Activated T-cell treated with anti-CD3 and anti-CD28 coated beads, Interleukin-2, amount 50 U/mL, for 4 hours (primary cell): ENCODE measurements around the gene EPM2A. TPM values are rescaled to one million over a fixed set of nuclear protein-coding genes. Genes with fewer than 3 reads are reported as not detected.

ENCODE experiments used
- ATAC-seq, 2 donors: fragments of 200-7000 bp; cut with Tn5 transposase; one replicate each; pipeline ENCODE4 v1.10.0; 2021
- DNase-seq: peaks from one replicate; pipeline ENCODE4 v3.0.0-alpha.2; 2020
- H3K27me3 Mint-ChIP-seq: one replicate; pipeline ENCODE4 v1.8.0; 2021; ENCODE audit warnings: low read depth, mixed read lengths
- H3K36me3 Mint-ChIP-seq: one replicate; pipeline ENCODE4 v1.8.0; 2022; ENCODE audit warnings: mixed read lengths; ENCODE audit not compliant: insufficient read depth
- H3K4me1 Mint-ChIP-seq: one replicate; pipeline ENCODE4 v1.8.0; 2021; ENCODE audit warnings: low read depth, mixed read lengths
- H3K4me3 Mint-ChIP-seq: one replicate; pipeline ENCODE4 v1.8.0; 2021; ENCODE audit warnings: mild to moderate bottlenecking, moderate library complexity, mixed read lengths
- H3K9me3 Mint-ChIP-seq: one replicate; pipeline ENCODE4 v1.8.0; 2021; ENCODE audit warnings: mixed read lengths
- total RNA-seq, 3 donors: library from RNA; stranded (reverse); gene quantifications; one replicate each; pipeline ENCODE4 v1.2.1, GENCODE V29; 2021

EPM2A gene
- total RNA-seq, 3 donors from 2014 or later, result 6.5 to 7.1 (median 6.7) TPM

DNA sequence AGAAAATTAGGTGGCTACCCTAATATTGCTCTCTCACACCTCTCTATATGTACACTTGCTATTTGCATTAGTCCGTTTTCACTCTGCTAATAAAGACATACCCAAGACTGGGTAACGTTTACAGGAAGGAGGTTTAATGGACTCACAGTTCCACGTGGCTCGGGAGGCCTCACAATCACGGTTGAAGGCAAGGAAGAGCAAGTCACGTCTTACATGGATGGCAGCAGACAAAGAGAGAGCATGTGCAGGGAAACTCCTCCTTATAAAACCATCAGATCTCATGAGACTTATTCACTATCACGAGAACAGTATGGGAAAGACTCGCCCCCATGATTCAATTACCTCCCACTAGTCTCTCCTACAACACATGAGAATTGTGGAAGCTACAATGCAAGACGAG is 53.4 kb downstream of the EPM2A start:
- H3K36me3 Mint-ChIP-seq, result peaks cover 42% of the 10 kb centered on the region
- H3K4me3 Mint-ChIP-seq, result no peak overlapping the region
- peaks cover 18% of the 10 kb centered on the region for H3K9me3 Mint-ChIP-seq
- H3K4me1 Mint-ChIP-seq, result no peaks in the 10 kb centered on the region
- ATAC-seq (no peak), DNase-seq (no peak)
- no peaks in the 10 kb centered on the region for H3K27me3 Mint-ChIP-seq

DNA sequence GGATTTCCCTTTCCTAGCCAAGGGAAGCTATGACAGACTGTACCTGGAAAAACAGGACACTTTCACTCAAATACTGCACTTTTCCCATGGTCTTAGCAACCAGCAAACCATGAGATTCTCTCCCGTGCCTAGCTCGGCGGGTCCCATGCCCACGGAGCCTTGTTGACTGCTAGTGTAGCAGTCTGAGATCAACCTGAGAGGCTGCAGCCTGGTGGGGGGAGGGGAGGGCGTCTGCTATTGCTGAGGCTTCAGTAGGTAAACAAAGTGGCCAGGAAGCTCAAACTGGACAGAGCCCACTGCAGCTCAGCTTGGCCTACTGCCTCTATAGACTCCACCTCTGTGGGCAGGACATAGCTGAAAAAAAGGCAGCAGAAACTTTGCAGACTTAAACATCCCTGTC is 61.8 kb downstream of the EPM2A start:
- peaks cover 44% of the 10 kb centered on the region for H3K36me3 Mint-ChIP-seq
- no peaks in the 10 kb centered on the region for H3K4me1 Mint-ChIP-seq
- no peak overlapping the region for H3K4me3 Mint-ChIP-seq
- H3K9me3 Mint-ChIP-seq, result peaks cover 3% of the 10 kb centered on the region
- no peak for DNase-seq
- H3K27me3 Mint-ChIP-seq, result no peaks in the 10 kb centered on the region
- ATAC-seq, result no peak

DNA sequence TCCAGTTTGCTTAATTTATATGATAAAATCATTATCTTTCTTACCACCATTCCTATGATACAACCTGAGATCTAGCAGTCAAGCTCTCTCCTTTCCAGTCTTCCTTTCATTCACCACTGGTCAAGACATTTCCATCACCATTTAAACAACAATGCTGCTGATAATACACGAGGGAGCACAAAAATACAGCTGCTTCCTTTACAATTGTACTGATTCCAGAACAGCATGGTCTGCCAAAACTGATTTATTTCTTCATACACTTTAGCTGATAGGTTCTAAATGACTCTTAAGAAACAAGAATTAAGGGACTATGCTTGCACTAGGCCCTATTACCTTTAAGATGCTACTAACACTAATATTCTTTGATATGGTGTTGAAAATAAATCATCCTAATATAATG is 65.0 kb downstream of the EPM2A start:
- no peaks in the 10 kb centered on the region for H3K4me1 Mint-ChIP-seq
- H3K36me3 Mint-ChIP-seq, result peaks cover 29% of the 10 kb centered on the region
- DNase-seq (no peak), ATAC-seq (no peak)
- no peaks in the 10 kb centered on the region for H3K27me3 Mint-ChIP-seq
- H3K4me3 Mint-ChIP-seq, result no peak overlapping the region
- H3K9me3 Mint-ChIP-seq, result no peaks in the 10 kb centered on the region

DNA sequence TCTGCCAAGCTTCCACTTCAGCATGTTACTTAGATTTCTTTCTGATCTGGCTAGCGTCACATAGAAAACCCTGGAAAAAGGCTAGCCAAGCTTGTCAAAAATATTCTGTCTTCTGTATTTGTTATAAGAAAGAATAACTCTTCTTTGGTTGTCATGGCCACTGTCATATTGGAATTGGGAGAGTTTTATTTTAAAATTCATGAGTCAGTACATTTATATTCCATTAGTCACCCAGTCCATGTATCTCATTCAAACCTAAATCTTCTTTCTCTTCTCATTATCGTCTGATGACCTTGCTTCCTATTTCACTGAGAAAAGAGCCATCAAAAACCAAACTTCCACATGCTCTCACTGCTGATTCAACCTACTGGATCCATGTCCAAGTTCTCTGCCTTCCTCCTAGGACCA is 65.7 kb downstream of the EPM2A start:
- DNase-seq, result no peak
- Mint-ChIP-seq H3K36me3 (peaks cover 26% of the 10 kb centered on the region), H3K4me3 (no peak overlapping the region), H3K4me1 (no peaks in the 10 kb centered on the region), H3K9me3 (no peaks in the 10 kb centered on the region), H3K27me3 (no peaks in the 10 kb centered on the region)
- ATAC-seq, result no peak

DNA sequence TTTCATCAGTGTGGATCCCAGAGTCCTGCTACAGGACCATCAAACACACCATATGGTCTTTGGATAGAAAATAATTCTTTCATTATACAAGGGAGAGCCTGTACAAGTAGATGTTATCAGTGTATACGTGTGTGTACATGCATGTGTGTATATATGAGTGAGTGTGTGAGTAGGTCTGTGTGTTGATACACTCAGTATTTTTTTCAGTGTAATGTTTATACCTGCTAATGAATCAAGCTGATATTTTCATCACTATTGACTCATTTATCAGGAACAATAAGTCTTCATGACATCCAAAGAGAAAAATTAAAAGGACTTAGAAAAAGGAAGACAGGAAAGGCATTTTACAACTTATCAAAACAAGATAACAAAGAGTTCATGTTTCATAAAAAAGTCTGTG is 66.5 kb downstream of the EPM2A start:
- ATAC-seq (no peak), DNase-seq (no peak)
- Mint-ChIP-seq H3K4me3 (no peak overlapping the region), H3K27me3 (no peaks in the 10 kb centered on the region), H3K4me1 (no peaks in the 10 kb centered on the region), H3K36me3 (peaks cover 19% of the 10 kb centered on the region), H3K9me3 (no peaks in the 10 kb centered on the region)

DNA sequence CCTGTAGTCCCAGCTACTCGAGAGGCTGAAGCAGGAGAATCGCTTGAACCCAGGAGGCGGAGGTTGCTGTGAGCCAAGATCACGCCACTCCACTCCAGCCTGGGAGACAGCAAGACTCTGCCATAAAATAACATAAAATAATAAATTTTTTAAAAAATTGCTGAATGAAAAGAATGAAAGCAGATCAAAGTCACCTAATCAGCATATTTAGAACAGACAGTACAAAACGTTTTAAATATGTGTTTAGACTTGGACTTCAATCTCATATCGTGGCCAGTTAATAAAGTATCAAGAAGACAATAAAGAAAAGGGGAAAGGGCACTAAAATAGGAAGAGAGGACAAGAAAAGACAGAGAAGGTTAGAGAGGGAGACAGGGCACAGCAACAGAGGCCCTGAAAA is 74.6 kb downstream of the EPM2A start:
- ATAC-seq, result no peak
- Mint-ChIP-seq H3K27me3 (no peaks in the 10 kb centered on the region), H3K4me1 (no peaks in the 10 kb centered on the region), H3K9me3 (no peaks in the 10 kb centered on the region), H3K36me3 (peaks cover 6% of the 10 kb centered on the region), H3K4me3 (no peak overlapping the region)
- DNase-seq, result no peak

DNA sequence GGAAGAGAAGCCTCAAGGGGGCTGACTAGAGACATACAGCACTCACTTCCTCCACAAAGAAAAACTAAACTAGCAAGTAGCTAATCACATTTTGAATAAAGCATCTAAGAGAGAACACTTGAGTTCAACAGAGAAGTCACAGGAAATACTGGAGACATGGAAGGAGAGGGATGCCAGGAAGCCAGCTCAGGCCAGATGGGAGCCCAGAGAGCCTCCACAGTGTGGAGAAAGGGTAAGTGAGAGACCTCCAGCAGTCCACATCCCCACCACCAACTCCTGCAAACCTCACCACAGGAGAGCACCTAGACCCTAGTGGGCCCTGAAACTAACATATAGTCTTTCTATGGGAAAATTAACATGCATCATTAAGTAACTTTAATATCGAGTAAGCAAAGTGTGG is 79.2 kb downstream of the EPM2A start:
- Mint-ChIP-seq H3K4me1 (no peaks in the 10 kb centered on the region), H3K9me3 (no peaks in the 10 kb centered on the region), H3K4me3 (no peak overlapping the region), H3K36me3 (peaks cover 3% of the 10 kb centered on the region), H3K27me3 (no peaks in the 10 kb centered on the region)
- DNase-seq (no peak), ATAC-seq (no peak)

DNA sequence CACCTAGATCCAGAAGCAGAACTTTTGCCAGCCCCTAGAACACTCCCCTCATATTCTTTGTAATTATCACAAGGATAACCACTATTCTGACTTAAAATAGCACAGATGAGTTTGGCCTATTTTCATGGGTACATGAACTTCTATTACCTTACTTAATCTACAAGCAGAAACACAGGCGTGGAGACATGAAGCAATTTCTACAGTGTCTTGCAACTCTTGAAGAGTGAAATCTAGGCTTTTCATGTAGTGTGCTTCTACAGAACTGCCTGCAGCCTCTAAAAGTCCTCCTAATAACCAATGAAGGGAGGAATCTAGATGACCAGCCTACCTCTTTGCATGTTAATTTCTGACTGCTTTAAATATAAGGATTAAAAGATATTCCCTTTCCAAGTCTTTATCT is 82.7 kb downstream of the EPM2A start:
- no peak for ATAC-seq
- no peaks in the 10 kb centered on the region for H3K36me3 Mint-ChIP-seq

DNA sequence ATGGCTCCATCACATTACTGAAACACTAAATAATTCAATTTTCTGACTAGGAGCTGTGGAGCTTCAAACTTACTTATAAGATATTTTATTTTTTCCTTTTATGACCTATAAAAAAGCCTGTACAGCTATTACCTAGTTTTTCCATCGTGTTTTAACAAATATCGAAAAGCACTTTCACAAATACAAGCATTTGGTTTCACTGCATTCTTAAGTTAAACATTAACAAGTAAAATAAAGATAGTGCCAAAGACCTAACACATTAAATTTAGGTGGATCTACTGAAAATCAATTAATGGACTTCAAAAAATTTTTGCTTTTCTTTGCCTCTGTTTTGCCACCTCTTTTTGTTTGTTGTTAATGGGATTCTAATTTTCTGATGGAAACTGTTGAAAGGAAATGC is 83.3 kb downstream of the EPM2A start:
- peaks cover 2% of the 10 kb centered on the region for H3K36me3 Mint-ChIP-seq
- H3K9me3 Mint-ChIP-seq, result no peaks in the 10 kb centered on the region
- DNase-seq (no peak), ATAC-seq (no peak)
- H3K4me3 Mint-ChIP-seq, result no peak overlapping the region
- H3K27me3 Mint-ChIP-seq, result no peaks in the 10 kb centered on the region
- H3K4me1 Mint-ChIP-seq, result no peaks in the 10 kb centered on the region

More for the DNA sequence above, 82.7 kb downstream of the EPM2A start:
- Mint-ChIP-seq H3K27me3 (no peaks in the 10 kb centered on the region), H3K9me3 (no peaks in the 10 kb centered on the region), H3K4me1 (no peaks in the 10 kb centered on the region), H3K4me3 (no peak overlapping the region)
- DNase-seq, result no peak

DNA sequence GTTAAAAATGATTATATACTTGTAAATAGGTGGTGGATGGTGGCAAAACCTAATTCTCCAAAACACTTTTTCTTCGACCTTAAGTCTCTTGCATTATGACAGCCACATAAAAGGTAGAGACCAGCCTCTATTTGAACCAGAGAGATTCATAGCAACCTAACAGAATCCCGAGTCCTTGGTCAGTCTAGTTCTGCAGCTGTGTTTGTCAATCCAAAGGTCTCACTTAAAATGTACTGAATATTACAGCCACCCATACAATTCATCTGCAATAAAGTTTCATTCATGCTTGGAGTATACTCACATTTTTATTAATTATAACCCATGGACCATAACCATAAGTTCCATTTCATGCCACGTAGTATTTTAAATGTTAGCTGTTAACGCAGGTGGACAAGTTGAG is 87.2 kb downstream of the EPM2A start:
- Mint-ChIP-seq H3K4me3 (no peak overlapping the region), H3K27me3 (no peaks in the 10 kb centered on the region), H3K36me3 (peaks cover 5% of the 10 kb centered on the region), H3K4me1 (no peaks in the 10 kb centered on the region), H3K9me3 (no peaks in the 10 kb centered on the region)
- DNase-seq (no peak), ATAC-seq (no peak)

DNA sequence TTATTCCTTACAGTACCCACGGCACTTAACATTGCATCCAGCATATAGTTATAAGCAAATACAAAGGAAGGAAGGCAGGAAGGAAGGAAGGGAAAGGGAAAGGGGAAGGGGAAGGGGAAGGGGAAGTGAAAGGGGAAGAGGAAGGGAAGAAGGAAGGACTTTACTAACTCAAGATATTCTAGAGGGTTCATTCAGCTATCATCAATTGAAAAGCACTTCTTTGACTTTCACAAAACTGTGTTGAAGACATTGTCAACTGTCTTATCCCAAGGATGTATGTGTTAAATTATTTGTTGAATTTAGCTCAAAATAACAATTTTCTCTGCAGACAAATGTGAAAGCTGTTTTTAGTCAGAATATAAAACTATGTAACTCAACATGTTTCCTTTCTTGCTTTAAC is 87.7 kb downstream of the EPM2A start:
- H3K4me3 Mint-ChIP-seq, result no peak overlapping the region
- H3K36me3 Mint-ChIP-seq, result peaks cover 5% of the 10 kb centered on the region
- no peaks in the 10 kb centered on the region for H3K9me3 Mint-ChIP-seq
- DNase-seq (no peak), ATAC-seq (no peak)
- no peaks in the 10 kb centered on the region for H3K4me1 Mint-ChIP-seq
- no peaks in the 10 kb centered on the region for H3K27me3 Mint-ChIP-seq

DNA sequence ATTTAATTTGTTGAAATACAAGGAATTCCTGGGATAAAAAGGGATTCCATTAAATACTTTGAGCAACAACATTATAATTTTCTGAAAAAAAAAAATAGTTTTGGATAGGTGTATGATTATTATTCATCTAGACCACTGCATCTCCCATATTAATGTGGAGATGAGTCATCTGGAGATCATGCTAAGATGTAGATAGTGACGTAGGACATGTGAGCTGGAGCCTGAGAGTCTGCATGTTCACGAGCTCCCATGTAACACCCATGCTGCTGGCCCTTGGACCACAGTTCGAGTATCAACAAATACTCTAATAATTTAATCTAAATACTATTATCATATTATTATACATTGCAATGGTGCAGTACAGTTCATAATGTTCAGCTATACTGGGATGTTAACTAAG is 91.6 kb downstream of the EPM2A start:
- Mint-ChIP-seq H3K9me3 (no peaks in the 10 kb centered on the region), H3K27me3 (no peaks in the 10 kb centered on the region), H3K4me3 (no peak overlapping the region), H3K36me3 (peaks cover 5% of the 10 kb centered on the region), H3K4me1 (no peaks in the 10 kb centered on the region)
- ATAC-seq (no peak), DNase-seq (no peak)

DNA sequence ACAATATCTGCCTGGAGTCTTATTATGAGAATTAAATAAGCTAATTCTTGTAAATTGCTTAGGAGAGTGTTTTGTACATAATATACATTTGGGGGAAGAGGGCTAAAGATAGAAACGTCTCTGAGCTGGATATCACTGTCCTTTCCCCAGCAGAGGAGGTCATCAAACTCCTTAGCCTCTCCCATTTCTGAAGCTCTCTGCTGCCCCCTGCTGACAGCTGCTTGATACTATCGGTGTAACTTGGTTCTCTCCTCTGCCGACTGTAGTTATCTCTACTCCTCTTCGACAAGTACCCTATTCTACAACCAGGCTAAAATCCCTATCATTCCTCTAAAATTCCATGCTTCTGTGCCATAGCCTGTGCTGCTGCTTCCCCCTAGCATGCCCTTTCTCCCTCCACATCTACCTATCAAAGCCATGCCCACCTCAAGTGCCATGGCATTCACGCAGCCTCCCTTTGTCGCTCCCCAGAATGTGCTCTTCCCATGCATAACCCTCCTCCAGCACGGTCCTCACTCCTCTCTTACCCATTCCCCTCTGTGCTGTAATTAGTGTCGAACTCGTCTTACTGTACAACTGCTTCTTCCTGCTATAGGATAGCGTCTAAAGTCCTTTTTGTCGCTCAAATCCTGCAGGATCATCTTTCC is 101.2 kb downstream of the EPM2A start:
- Mint-ChIP-seq H3K36me3 (peaks cover 12% of the 10 kb centered on the region), H3K9me3 (no peaks in the 10 kb centered on the region), H3K27me3 (no peaks in the 10 kb centered on the region), H3K4me3 (no peak overlapping the region), H3K4me1 (peaks cover 6% of the 10 kb centered on the region)
- peak; percentile 75 for DNase-seq
- ATAC-seq, result peak in 1 of 2 donors; percentile 85

DNA sequence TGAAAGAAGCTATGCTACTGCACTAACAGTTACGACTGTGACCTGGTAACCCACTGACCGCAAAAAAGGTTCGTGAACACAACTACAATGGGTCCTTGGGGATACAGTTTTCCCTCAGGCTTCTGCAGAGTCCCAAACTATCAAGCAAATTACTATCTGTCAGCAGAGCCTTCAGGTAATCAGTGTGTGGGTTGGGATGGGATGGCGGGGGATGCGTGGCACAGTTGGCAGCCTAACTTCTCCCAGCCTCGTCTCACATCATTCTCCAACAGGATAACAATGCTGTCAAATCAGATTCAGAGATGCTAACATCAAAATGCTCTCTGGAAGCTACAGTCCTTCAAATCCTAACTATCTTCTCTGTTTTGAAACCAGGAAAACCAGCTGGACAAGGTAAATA is 102.3 kb downstream of the EPM2A start:
- H3K27me3 Mint-ChIP-seq, result no peaks in the 10 kb centered on the region
- DNase-seq (no peak), ATAC-seq (no peak)
- H3K9me3 Mint-ChIP-seq, result no peaks in the 10 kb centered on the region
- H3K4me1 Mint-ChIP-seq, result peaks cover 6% of the 10 kb centered on the region
- peaks cover 19% of the 10 kb centered on the region for H3K36me3 Mint-ChIP-seq
- no peak overlapping the region for H3K4me3 Mint-ChIP-seq

DNA sequence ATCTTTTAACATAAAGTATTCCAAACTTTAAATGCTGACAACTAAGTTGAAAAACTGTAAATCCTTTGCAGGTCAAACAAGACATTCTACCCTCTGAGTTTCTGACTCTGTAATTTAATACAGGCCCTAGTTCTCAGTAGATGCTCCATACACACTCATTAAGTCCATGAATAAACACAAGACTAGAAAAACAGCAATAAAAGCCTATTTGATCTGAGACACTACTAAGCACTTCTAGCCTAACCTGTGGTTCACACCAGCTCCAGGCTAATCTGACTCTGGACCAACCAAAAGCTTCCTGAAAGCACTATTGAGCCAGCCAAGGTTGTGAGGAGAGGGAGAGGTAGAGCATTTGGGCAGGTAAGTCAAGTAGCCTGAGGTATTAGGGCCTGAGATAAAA is 103.9 kb downstream of the EPM2A start:
- Mint-ChIP-seq H3K9me3 (no peaks in the 10 kb centered on the region), H3K4me3 (no peak overlapping the region), H3K27me3 (no peaks in the 10 kb centered on the region), H3K36me3 (peaks cover 29% of the 10 kb centered on the region), H3K4me1 (peaks cover 6% of the 10 kb centered on the region)
- no peak for ATAC-seq
- DNase-seq, result no peak

DNA sequence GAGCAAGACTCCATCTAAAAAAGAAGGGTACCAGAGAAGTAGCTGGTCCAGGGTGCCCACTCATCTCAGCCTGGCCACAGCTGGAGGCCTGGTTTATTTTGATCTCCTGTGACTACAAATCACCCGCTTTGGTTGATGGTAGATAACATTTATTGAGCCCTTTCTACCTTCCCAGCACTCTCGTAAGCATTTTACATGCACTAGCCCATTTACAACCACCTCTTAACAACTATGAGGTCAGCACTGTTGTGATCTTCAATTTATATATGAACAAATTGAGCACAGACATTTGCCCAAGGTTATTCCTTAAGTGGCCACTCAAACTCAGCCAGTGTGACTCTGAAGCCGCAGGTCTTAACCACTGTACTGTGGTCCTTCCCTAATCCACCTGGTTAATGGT is 104.7 kb downstream of the EPM2A start:
- DNase-seq (no peak), ATAC-seq (no peak)
- no peak overlapping the region for H3K4me3 Mint-ChIP-seq
- peaks cover 31% of the 10 kb centered on the region for H3K36me3 Mint-ChIP-seq
- no peaks in the 10 kb centered on the region for H3K27me3 Mint-ChIP-seq
- peaks cover 6% of the 10 kb centered on the region for H3K4me1 Mint-ChIP-seq
- no peaks in the 10 kb centered on the region for H3K9me3 Mint-ChIP-seq
